VCaP (cell line): ENCODE data around the gene ACAA1.

Source experiments
- H3K27ac ChIP-seq: fragments of 450-650 bp; 2 replicates; pipeline ENCODE4 v1.5.1; 2017
- CTCF ChIP-seq: fragments of 450-650 bp; conservative IDR thresholded peaks from 2 replicates; pipeline ENCODE4 v1.5.1; 2017; ENCODE audit warnings: mild to moderate bottlenecking, moderate library complexity

ACAA1 gene

GRCh38 chr3:38110314-38111050, 26.4 kb downstream of the ACAA1 start:
- TF ChIP-seq CTCF, result no peak
- H3K27ac ChIP-seq, result no peak overlapping the region

- no peak overlapping the region for H3K27ac ChIP-seq
- TF ChIP-seq CTCF, result no peak
Observed at GRCh38 chr3:38109580-38110313, 27.2 kb downstream of the ACAA1 start.

- no peak for TF ChIP-seq CTCF
- no peak overlapping the region for H3K27ac ChIP-seq
Observed at GRCh38 chr3:38108649-38109579, 28.0 kb downstream of the ACAA1 start.

GRCh38 chr3:38107911-38108648, 28.8 kb downstream of the ACAA1 start:
- no peak overlapping the region for H3K27ac ChIP-seq
- TF ChIP-seq CTCF, result no peak

GRCh38 chr3:38105525-38105924, 31.4 kb downstream of the ACAA1 start:
- TF ChIP-seq CTCF, result no peak
- no peak overlapping the region for H3K27ac ChIP-seq

- no peak overlapping the region for H3K27ac ChIP-seq
- no peak for TF ChIP-seq CTCF
Observed at GRCh38 chr3:38102444-38102814, 34.5 kb downstream of the ACAA1 start.
